Neural cell (in vitro differentiated cells): ENCODE results near the gene B3GNT3. TPM values are rescaled to one million over a fixed set of nuclear protein-coding genes. Genes with fewer than 3 reads are reported as not detected.

Experiments
- H2AFZ ChIP-seq: fragments of 200-600, 300-800 bp; sonication (generic), shearing (Covaris generic); 2 replicates; pipeline ENCODE4 v1.6.0; 2014; ENCODE audit warnings: low read depth, mild to moderate bottlenecking, antibody characterized with exemption, low read length, moderate library complexity
- H3F3A ChIP-seq: fragments of 200-600 bp; shearing (Covaris generic); 2 replicates; pipeline ENCODE4 v1.6.1; 2016; ENCODE audit warnings: mild to moderate bottlenecking, moderate library complexity, mixed read lengths, antibody characterized with exemption, low read length; ENCODE audit not compliant: insufficient read depth, poor library complexity, severe bottlenecking
- H3K27ac ChIP-seq: fragments of 200-600, 300-800 bp; sonication (generic), shearing (Covaris generic); 2 replicates; pipeline ENCODE4 v1.5.1; 2014; ENCODE audit warnings: mild to moderate bottlenecking, low read length, moderate library complexity
- H3K27me3 ChIP-seq: fragments of 300-800, 200-600 bp; sonication (generic), shearing (Covaris generic); 2 replicates; pipeline ENCODE4 v1.6.0; 2014; ENCODE audit warnings: mild to moderate bottlenecking, low read depth, low read length, moderate library complexity; ENCODE audit not compliant: insufficient read depth
- H3K36me3 ChIP-seq: fragments of 300-800, 200-600 bp; sonication (generic), shearing (Covaris generic); 2 replicates; pipeline ENCODE4 v1.5.1; 2014; ENCODE audit warnings: mild to moderate bottlenecking, antibody characterized with exemption, low read length, moderate library complexity; ENCODE audit not compliant: insufficient read depth
- H3K4me2 ChIP-seq: fragments of 300-800, 200-600 bp; sonication (generic), shearing (Covaris generic); 2 replicates; pipeline ENCODE4 v1.6.0; 2014; ENCODE audit warnings: mild to moderate bottlenecking, low read length
- H3K4me3 ChIP-seq: fragments of 300-800, 200-600 bp; sonication (generic), shearing (Covaris generic); 2 replicates; pipeline ENCODE4 v1.5.1; 2014; ENCODE audit warnings: mild to moderate bottlenecking, low read length, moderate library complexity
- H3K79me2 ChIP-seq: fragments of 200-600 bp; shearing (Covaris generic); replicated peaks from 2 replicates; pipeline ENCODE4 v1.6.0; 2014; ENCODE audit warnings: mild to moderate bottlenecking, low read length, moderate library complexity; ENCODE audit not compliant: insufficient read depth
- H3K9ac ChIP-seq: fragments of 300-800, 200-600 bp; sonication (generic), shearing (Covaris generic); 2 replicates; pipeline ENCODE4 v1.6.1; 2016; ENCODE audit warnings: mild to moderate bottlenecking, low read length, mixed read lengths
- H3K9me2 ChIP-seq: fragments of 200-600 bp; shearing (Covaris generic); 2 replicates; pipeline ENCODE4 v1.6.1; 2016; ENCODE audit warnings: mild to moderate bottlenecking, low read length, mixed read lengths; ENCODE audit not compliant: insufficient read depth
- H3K9me3 ChIP-seq: fragments of 200-600, 300-800 bp; sonication (generic), shearing (Covaris generic); 2 replicates; pipeline ENCODE4 v1.6.1; 2016; ENCODE audit warnings: mild to moderate bottlenecking, mixed run types, low read length, moderate library complexity, mixed read lengths
- H4K20me1 ChIP-seq: fragments of 200-600 bp; shearing (Covaris generic); 2 replicates; pipeline ENCODE4 v1.6.1; 2016; ENCODE audit warnings: mild to moderate bottlenecking, mixed run types; ENCODE audit not compliant: insufficient read depth
- EP300 ChIP-seq: fragments of 450-650 bp; conservative IDR thresholded peaks from 2 replicates; pipeline ENCODE4 v1.6.1; 2014; ENCODE audit warnings: antibody characterized with exemption, mild to moderate bottlenecking, moderate library complexity; ENCODE audit not compliant: poor library complexity, severe bottlenecking
- EZH2 ChIP-seq: fragments of 200-600, 300-800 bp; shearing (Covaris generic), sonication (generic); IDR thresholded peaks from 2 replicates; pipeline ENCODE4 v1.6.1; 2014; ENCODE audit warnings: antibody characterized with exemption, low read length, borderline replicate concordance, mild to moderate bottlenecking; ENCODE audit not compliant: insufficient read depth, poor library complexity, severe bottlenecking
- MXI1 ChIP-seq: fragments of 450-650 bp; conservative IDR thresholded peaks from 2 replicates; pipeline ENCODE4 v1.6.1; 2014; ENCODE audit warnings: antibody characterized with exemption, mild to moderate bottlenecking; ENCODE audit not compliant: poor library complexity, severe bottlenecking
- POLR2AphosphoS5 ChIP-seq: IDR thresholded peaks from 2 replicates; pipeline ENCODE4 v1.6.1; 2012
- RAD21 ChIP-seq: fragments of 450-650 bp; conservative IDR thresholded peaks from 2 replicates; pipeline ENCODE4 v1.6.1; 2014; ENCODE audit warnings: antibody characterized with exemption, mild to moderate bottlenecking, moderate library complexity
- REST ChIP-seq: IDR thresholded peaks from 2 replicates; pipeline ENCODE4 v1.6.1; 2012; ENCODE audit warnings: borderline replicate concordance
- SMC3 ChIP-seq: fragments of 450-650 bp; conservative IDR thresholded peaks from 2 replicates; pipeline ENCODE4 v1.6.1; 2014; ENCODE audit warnings: antibody characterized with exemption, mild to moderate bottlenecking, moderate library complexity; ENCODE audit not compliant: poor library complexity
- TAF1 ChIP-seq: IDR thresholded peaks from 2 replicates; pipeline ENCODE4 v1.6.1; 2012; ENCODE audit warnings: low read depth
- polyA plus RNA-seq: library from polyadenylated mRNA; depleted of rRNA; stranded (reverse); fragments of >200 nt; gene quantifications from 2 replicates; pipeline ENCODE4 v1.2.3, GENCODE V29; 2014
- TF ChIP-seq, protein P1 (sequence below): fragments of 450-650 bp; IDR thresholded peaks from 2 replicates; pipeline ENCODE4 v1.5.1; 2014; ENCODE audit warnings: antibody characterized with exemption, mild to moderate bottlenecking, moderate library complexity; ENCODE audit not compliant: poor library complexity, severe bottlenecking

Gene B3GNT3
- polyA plus RNA-seq, 1 donor from 2014 or later, result not detected

DNA sequence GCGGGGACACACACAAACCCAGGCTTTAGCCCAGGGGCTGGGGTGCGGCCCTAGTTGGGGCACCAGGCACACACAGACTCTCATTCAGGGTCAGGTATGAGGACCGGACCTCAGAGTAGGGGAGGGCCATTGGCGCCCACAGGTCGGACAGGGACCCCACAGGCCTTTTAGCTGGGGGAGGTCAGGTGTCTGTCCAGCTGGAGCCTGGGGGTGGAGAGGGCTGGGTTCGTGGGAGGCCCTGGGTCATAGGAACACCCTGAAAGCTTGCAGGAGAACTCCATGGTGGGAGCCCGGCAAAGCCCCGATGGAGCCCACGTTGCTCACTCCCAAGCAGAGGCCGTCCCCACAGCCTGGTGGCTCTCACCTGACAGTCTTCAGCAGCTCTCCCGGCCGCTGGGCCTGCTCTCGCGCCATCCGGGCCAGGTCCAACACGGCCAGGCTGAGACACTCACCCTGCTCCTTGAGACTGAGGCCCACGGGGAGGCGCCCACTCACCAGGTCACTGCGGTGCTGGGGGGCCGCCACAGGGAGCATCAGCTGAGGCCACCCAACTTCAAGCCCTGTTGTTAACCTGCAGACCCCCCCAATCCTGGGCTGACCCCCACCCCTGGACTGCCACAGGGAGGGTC is 47.8 kb downstream of the B3GNT3 start:
- TF ChIP-seq MXI1 (no peak), REST (no peak), POLR2AphosphoS5 (no peak), RAD21 (no peak), SMC3 (no peak), TAF1 (no peak), EZH2 (no peak), EP300 (no peak)
- TF ChIP-seq, protein P1, sequence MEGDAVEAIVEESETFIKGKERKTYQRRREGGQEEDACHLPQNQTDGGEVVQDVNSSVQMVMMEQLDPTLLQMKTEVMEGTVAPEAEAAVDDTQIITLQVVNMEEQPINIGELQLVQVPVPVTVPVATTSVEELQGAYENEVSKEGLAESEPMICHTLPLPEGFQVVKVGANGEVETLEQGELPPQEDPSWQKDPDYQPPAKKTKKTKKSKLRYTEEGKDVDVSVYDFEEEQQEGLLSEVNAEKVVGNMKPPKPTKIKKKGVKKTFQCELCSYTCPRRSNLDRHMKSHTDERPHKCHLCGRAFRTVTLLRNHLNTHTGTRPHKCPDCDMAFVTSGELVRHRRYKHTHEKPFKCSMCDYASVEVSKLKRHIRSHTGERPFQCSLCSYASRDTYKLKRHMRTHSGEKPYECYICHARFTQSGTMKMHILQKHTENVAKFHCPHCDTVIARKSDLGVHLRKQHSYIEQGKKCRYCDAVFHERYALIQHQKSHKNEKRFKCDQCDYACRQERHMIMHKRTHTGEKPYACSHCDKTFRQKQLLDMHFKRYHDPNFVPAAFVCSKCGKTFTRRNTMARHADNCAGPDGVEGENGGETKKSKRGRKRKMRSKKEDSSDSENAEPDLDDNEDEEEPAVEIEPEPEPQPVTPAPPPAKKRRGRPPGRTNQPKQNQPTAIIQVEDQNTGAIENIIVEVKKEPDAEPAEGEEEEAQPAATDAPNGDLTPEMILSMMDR, result no peak

DNA sequence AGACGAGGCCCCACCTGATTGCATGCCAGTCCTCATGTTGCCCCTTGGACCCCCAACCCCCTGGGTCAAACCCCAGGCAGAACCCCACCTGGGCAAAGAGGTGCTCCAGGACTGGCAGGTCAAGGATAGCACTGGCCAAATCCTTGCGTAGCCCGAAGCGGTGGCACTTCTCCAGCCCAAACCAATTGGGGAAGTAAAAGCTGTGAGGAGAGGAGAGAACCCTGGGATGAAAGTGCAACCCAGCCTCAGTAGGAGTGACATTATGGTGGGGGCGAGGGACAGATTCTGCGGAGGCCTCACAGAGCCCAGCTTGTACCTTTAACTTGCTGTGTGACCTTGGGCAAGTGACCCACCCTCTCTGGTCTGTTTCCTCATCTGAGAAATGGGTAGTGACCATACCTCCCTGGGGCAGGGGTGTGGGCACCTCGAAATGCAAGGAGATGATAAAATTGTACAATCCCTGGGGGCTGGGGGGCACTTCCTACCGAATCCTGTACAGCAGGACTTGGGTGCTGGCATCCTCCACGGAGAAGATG is 48.4 kb downstream of the B3GNT3 start:
- H3K9me2 ChIP-seq, result no peaks in the 10 kb centered on the region

More for the DNA sequence above, 47.8 kb downstream of the B3GNT3 start:
- H3K9me3 ChIP-seq, result no peaks in the 10 kb centered on the region
- no peaks in the 10 kb centered on the region for H3K79me2 ChIP-seq
- H2AFZ ChIP-seq, result no peak overlapping the region
- no peaks in the 10 kb centered on the region for H3K9me2 ChIP-seq
- no peak overlapping the region for H3K9ac ChIP-seq
- no peaks in the 10 kb centered on the region for H3F3A ChIP-seq
- H3K27ac ChIP-seq, result no peak overlapping the region
- H4K20me1 ChIP-seq, result no peaks in the 10 kb centered on the region
- peaks cover 14% of the 10 kb centered on the region for H3K27me3 ChIP-seq
- H3K36me3 ChIP-seq, result no peaks in the 10 kb centered on the region
- no peak overlapping the region for H3K4me2 ChIP-seq
- no peak overlapping the region for H3K4me3 ChIP-seq

More for the DNA sequence above, 48.4 kb downstream of the B3GNT3 start:
- peaks cover 14% of the 10 kb centered on the region for H3K27me3 ChIP-seq
- H3K27ac ChIP-seq, result no peak overlapping the region
- no peaks in the 10 kb centered on the region for H4K20me1 ChIP-seq
- H3K4me3 ChIP-seq, result no peak overlapping the region
- H3K79me2 ChIP-seq, result no peaks in the 10 kb centered on the region
- TF ChIP-seq SMC3 (no peak), EP300 (no peak), RAD21 (no peak), MXI1 (no peak), REST (no peak), TAF1 (no peak), POLR2AphosphoS5 (no peak), EZH2 (no peak)
- TF ChIP-seq, protein P1, result no peak
- H3K36me3 ChIP-seq, result no peaks in the 10 kb centered on the region
- no peak overlapping the region for H3K9ac ChIP-seq
- no peak overlapping the region for H3K4me2 ChIP-seq
- H3K9me3 ChIP-seq, result no peaks in the 10 kb centered on the region
- no peak overlapping the region for H2AFZ ChIP-seq
- H3F3A ChIP-seq, result no peaks in the 10 kb centered on the region
